ENCODE results near the gene RFFL. TPM values are rescaled to one million over a fixed set of nuclear protein-coding genes. Genes with fewer than 3 reads are reported as not detected.
"Not testable (repeated sequence)": the region's sequence is repeated elsewhere in the genome, so short reads cannot be mapped to it uniquely, and the experiment has no call there.

The RFFL gene
- total and polyA plus RNA-seq, 2 experiments from 2014 or later = 4.2 to 9.0 TPM

- Histone ChIP-seq H3F3A (ENCODE audit: insufficient read depth) (no peaks in the 10 kb centered on the region), H4K20me1 (ENCODE audit: insufficient read depth) (no peaks in the 10 kb centered on the region), H3K4me2 (ENCODE audit: unreplicated experiment) (no peak overlapping the region), H3K27me3 (replicated peaks; ENCODE audit: insufficient read depth) (no peaks in the 10 kb centered on the region), H3K36me3 (ENCODE audit: low read depth) (no peaks in the 10 kb centered on the region), H3K4me1 (ENCODE audit: insufficient read depth) (no peaks in the 10 kb centered on the region), H2AFZ (no peak overlapping the region), H3K79me2 (ENCODE audit: insufficient read depth) (no peaks in the 10 kb centered on the region), H3K9me2 (ENCODE audit: insufficient read depth) (no peaks in the 10 kb centered on the region), H3K4me3 (no peak overlapping the region), H3K27ac (no peak overlapping the region), H3K9ac (no peak overlapping the region), H3K9me3 (ENCODE audit: low read depth) (no peaks in the 10 kb centered on the region)
- TF ChIP-seq EZH2 (IDR thresholded peaks at IDR 0.05; ENCODE audit: insufficient read depth, poor library complexity, severe bottlenecking) (no peak), EZH2phosphoT487 (IDR thresholded peaks at IDR 0.05; ENCODE audit: insufficient read depth, low read depth) (no peak)
- WGBS, 2 experiments (ENCODE audit: low coverage in 1 of 2, low lambda C conversion rate in 2 of 2, missing lambda C conversion rate in 2 of 2) = 94 to 97% methylated on average over 4 of the region's 4 CpGs
- DNase-seq = no peak
- in situ Hi-C loops (cut with MboI) = no loop called here
Measured at GRCh38 chr17:35003778-35004177, 59.7 kb downstream of the RFFL start.

GRCh38 chr17:35002876-35003551 is 60.5 kb downstream of the RFFL start:
- H3K4me2 ChIP-seq (ENCODE audit: unreplicated experiment) = no peak overlapping the region
- no peaks in the 10 kb centered on the region for H3K4me1 ChIP-seq (ENCODE audit: insufficient read depth)
- H3F3A ChIP-seq (ENCODE audit: insufficient read depth) = no peaks in the 10 kb centered on the region
- H3K9me3 ChIP-seq (ENCODE audit: low read depth) = no peaks in the 10 kb centered on the region
- H4K20me1 ChIP-seq (ENCODE audit: insufficient read depth) = no peaks in the 10 kb centered on the region
- no peak for TF ChIP-seq EZH2phosphoT487 (IDR thresholded peaks at IDR 0.05; ENCODE audit: insufficient read depth, low read depth)
- TF ChIP-seq EZH2 (IDR thresholded peaks at IDR 0.05; ENCODE audit: insufficient read depth, poor library complexity, severe bottlenecking) = no peak
- H3K9me2 ChIP-seq (ENCODE audit: insufficient read depth) = no peaks in the 10 kb centered on the region
- H3K27ac ChIP-seq = no peak overlapping the region
- DNase-seq = peak; percentile 14
- H3K9ac ChIP-seq = no peak overlapping the region
- WGBS, 2 experiments (ENCODE audit: low coverage in 1 of 2, low lambda C conversion rate in 2 of 2, missing lambda C conversion rate in 2 of 2) = 75 to 82% methylated on average over 15 of the region's 15 CpGs
- H3K79me2 ChIP-seq (ENCODE audit: insufficient read depth) = no peaks in the 10 kb centered on the region
- no peaks in the 10 kb centered on the region for H3K27me3 ChIP-seq (replicated peaks; ENCODE audit: insufficient read depth)
- H3K4me3 ChIP-seq = no peak overlapping the region
- no peak overlapping the region for H2AFZ ChIP-seq
- in situ Hi-C loops (cut with MboI) = no loop called here
- H3K36me3 ChIP-seq (ENCODE audit: low read depth) = no peaks in the 10 kb centered on the region

- Histone ChIP-seq H3K79me2 (ENCODE audit: insufficient read depth) (no peaks in the 10 kb centered on the region), H3K36me3 (ENCODE audit: low read depth) (no peaks in the 10 kb centered on the region), H4K20me1 (ENCODE audit: insufficient read depth) (no peaks in the 10 kb centered on the region), H3K27ac (no peak overlapping the region), H3F3A (ENCODE audit: insufficient read depth) (no peaks in the 10 kb centered on the region), H3K4me2 (ENCODE audit: unreplicated experiment) (no peak overlapping the region), H3K4me1 (ENCODE audit: insufficient read depth) (no peaks in the 10 kb centered on the region), H3K9ac (no peak overlapping the region), H3K9me3 (ENCODE audit: low read depth) (no peaks in the 10 kb centered on the region), H3K4me3 (no peak overlapping the region), H3K9me2 (ENCODE audit: insufficient read depth) (no peaks in the 10 kb centered on the region), H3K27me3 (replicated peaks; ENCODE audit: insufficient read depth) (no peaks in the 10 kb centered on the region), H2AFZ (no peak overlapping the region)
- 93 to 94% methylated on average over 2 of the region's 2 CpGs for WGBS, 2 experiments (ENCODE audit: low coverage in 1 of 2, low lambda C conversion rate in 2 of 2, missing lambda C conversion rate in 2 of 2)
- in situ Hi-C loops (cut with MboI) = no loop called here
- TF ChIP-seq EZH2phosphoT487 (IDR thresholded peaks at IDR 0.05; ENCODE audit: insufficient read depth, low read depth) (no peak), EZH2 (IDR thresholded peaks at IDR 0.05; ENCODE audit: insufficient read depth, poor library complexity, severe bottlenecking) (no peak)
- peak; percentile 22 for DNase-seq
Measured at GRCh38 chr17:35001549-35001948, 62.0 kb downstream of the RFFL start.

- H3K36me3 ChIP-seq (ENCODE audit: low read depth); H4K20me1 ChIP-seq (ENCODE audit: insufficient read depth); H3K27ac ChIP-seq; H3K9me3 ChIP-seq (ENCODE audit: low read depth); H3K9ac ChIP-seq; H3K27me3 ChIP-seq (replicated peaks; ENCODE audit: insufficient read depth); H3K4me2 ChIP-seq (ENCODE audit: unreplicated experiment); H3K79me2 ChIP-seq (ENCODE audit: insufficient read depth); in situ Hi-C loops (cut with MboI); H3K9me2 ChIP-seq (ENCODE audit: insufficient read depth); H2AFZ ChIP-seq; H3K4me1 ChIP-seq (ENCODE audit: insufficient read depth); DNase-seq; H3K4me3 ChIP-seq; H3F3A ChIP-seq (ENCODE audit: insufficient read depth): not testable (repeated sequence)
- 97 to 98% methylated on average over 14 of the region's 14 CpGs for WGBS, 2 experiments (ENCODE audit: low coverage in 1 of 2, low lambda C conversion rate in 2 of 2, missing lambda C conversion rate in 2 of 2)
Measured at GRCh38 chr17:35000965-35001364, 62.5 kb downstream of the RFFL start.

- H3K4me2 ChIP-seq (ENCODE audit: unreplicated experiment) = no peak overlapping the region
- H3K27me3 ChIP-seq (replicated peaks; ENCODE audit: insufficient read depth) = no peaks in the 10 kb centered on the region
- no peaks in the 10 kb centered on the region for H3K79me2 ChIP-seq (ENCODE audit: insufficient read depth)
- H3K9ac ChIP-seq = no peak overlapping the region
- H3K4me1 ChIP-seq (ENCODE audit: insufficient read depth) = no peaks in the 10 kb centered on the region
- no peak for DNase-seq
- H3F3A ChIP-seq (ENCODE audit: insufficient read depth) = no peaks in the 10 kb centered on the region
- TF ChIP-seq EZH2phosphoT487 (IDR thresholded peaks at IDR 0.05; ENCODE audit: insufficient read depth, low read depth) (no peak), EZH2 (IDR thresholded peaks at IDR 0.05; ENCODE audit: insufficient read depth, poor library complexity, severe bottlenecking) (no peak)
- H4K20me1 ChIP-seq (ENCODE audit: insufficient read depth) = no peaks in the 10 kb centered on the region
- 100% methylated on average over 2 of the region's 2 CpGs for WGBS, 2 experiments (ENCODE audit: low coverage in 1 of 2, low lambda C conversion rate in 2 of 2, missing lambda C conversion rate in 2 of 2)
- no peaks in the 10 kb centered on the region for H3K9me3 ChIP-seq (ENCODE audit: low read depth)
- in situ Hi-C loops (cut with MboI) = no loop called here
- H3K4me3 ChIP-seq = no peak overlapping the region
- no peak overlapping the region for H2AFZ ChIP-seq
- no peak overlapping the region for H3K27ac ChIP-seq
- no peaks in the 10 kb centered on the region for H3K9me2 ChIP-seq (ENCODE audit: insufficient read depth)
- H3K36me3 ChIP-seq (ENCODE audit: low read depth) = no peaks in the 10 kb centered on the region
Measured at GRCh38 chr17:34999456-34999855, 64.1 kb downstream of the RFFL start.
